ENCODE results near the gene ZNF502.
"Not testable (repeated sequence)": the region's sequence is repeated elsewhere in the genome, so short reads cannot be mapped to it uniquely, and the experiment has no call there.

ZNF502 gene
- 0 to 5.2 reads per million in 2 donors for total RNA-seq

GRCh38 chr3:44712455-44713075 is at the start of gene ZNF502:
ZNF502 (plus strand) TSS chr3:44712660; CDS start chr3:44720262, 7,602 bp downstream.
- DNase-seq: peak; percentile 5 to 57 (median 23)

- DNase-seq: no peak
Observed at GRCh38 chr3:44665173-44665572, 47.3 kb upstream of the ZNF502 start.

GRCh38 chr3:44666346-44666745 is 46.1 kb upstream of the ZNF502 start:
- DNase-seq: no peak

- DNase-seq: no peak
Observed at GRCh38 chr3:44669760-44670159, 42.7 kb upstream of the ZNF502 start.

- DNase-seq: not testable (repeated sequence)
Observed at GRCh38 chr3:44673466-44673865, 39.0 kb upstream of the ZNF502 start.

GRCh38 chr3:44674211-44674610 is 38.2 kb upstream of the ZNF502 start:
- DNase-seq: no peak

- DNase-seq: no peak
Observed at GRCh38 chr3:44678480-44679116, 33.9 kb upstream of the ZNF502 start.

- no peak for DNase-seq
Observed at GRCh38 chr3:44680921-44681455, 31.5 kb upstream of the ZNF502 start.

GRCh38 chr3:44682182-44682896 is 30.1 kb upstream of the ZNF502 start:
- DNase-seq: no peak

GRCh38 chr3:44685128-44685800 is 27.2 kb upstream of the ZNF502 start:
- peak in 2 of 5 experiments; percentile 19 to 55 for DNase-seq

GRCh38 chr3:44687898-44688297 is 24.6 kb upstream of the ZNF502 start:
- DNase-seq: no peak

- no peak for DNase-seq
Observed at GRCh38 chr3:44721231-44722102, 9.0 kb downstream of the ZNF502 start.

- no peak for DNase-seq
Observed at GRCh38 chr3:44722103-44722401, 9.6 kb downstream of the ZNF502 start.

GRCh38 chr3:44729384-44729910 is 17.0 kb downstream of the ZNF502 start, which contains the start of gene ZNF501:
ZNF501 (plus strand) TSS chr3:44729635; CDS start chr3:44734422, 4,787 bp downstream.
- DNase-seq: peak; percentile 36 to 87 (median 72)

GRCh38 chr3:44734646-44735168 is 22.2 kb downstream of the ZNF502 start:
- no peak for DNase-seq

GRCh38 chr3:44761101-44761423 is 48.6 kb downstream of the ZNF502 start:
- DNase-seq: no peak

GRCh38 chr3:44761424-44762169 is 49.1 kb downstream of the ZNF502 start, which contains the start of the genes KIAA1143 and KIF15:
KIAA1143 (minus strand) TSS chr3:44761619; CDS start chr3:44761602, 17 bp downstream.
KIF15 (plus strand) TSS chr3:44761794; CDS start chr3:44761866, 72 bp downstream.
- DNase-seq: peak; percentile 89 to 99 (median 95)

GRCh38 chr3:44762170-44762677 is 49.8 kb downstream of the ZNF502 start:
- DNase-seq: peak in 1 of 5 experiments; percentile 27

- no peak for DNase-seq
Observed at GRCh38 chr3:44762690-44763089, 50.2 kb downstream of the ZNF502 start.

- DNase-seq: no peak
Observed at GRCh38 chr3:44764248-44764647, 51.8 kb downstream of the ZNF502 start.

Measured in T-helper 2 cell (primary cell).